K562 (cell line): ENCODE results near the gene OMP. TPM values are rescaled to one million over a fixed set of nuclear protein-coding genes. Genes with fewer than 3 reads are reported as not detected.

Source experiments
- ARID1B ChIP-seq: fragments of 450-650 bp; IDR thresholded peaks from 2 replicates; pipeline ENCODE4 v1.6.1; 2016; ENCODE audit warnings: antibody characterized with exemption, mild to moderate bottlenecking, inconsistent platforms
- FOXA1 ChIP-seq: fragments of 450-650 bp; IDR thresholded peaks from 2 replicates; pipeline ENCODE4 v1.6.1; 2016; ENCODE audit warnings: mild to moderate bottlenecking, borderline replicate concordance
- GABPB1 ChIP-seq: sonication (generic); formaldehyde crosslinking; IDR thresholded peaks from 2 replicates; pipeline ENCODE4 v1.8.0; 2022; ENCODE audit warnings: mild to moderate bottlenecking, missing genetic modification reagents
- IRF9 ChIP-seq: fragments of 450-650 bp; IDR thresholded peaks from 2 replicates; pipeline ENCODE4 v1.6.1; 2016; ENCODE audit warnings: missing biosample characterization, missing genetic modification characterization
- KLF6 ChIP-seq: fragments of 250-450 bp; sonication (Bioruptor Pico); IDR thresholded peaks from 2 replicates; pipeline ENCODE4 v1.4.0; 2020; ENCODE audit warnings: mild to moderate bottlenecking, moderate library complexity, borderline replicate concordance
- NCOA6 ChIP-seq: fragments of 450-650 bp; IDR thresholded peaks from 2 replicates; pipeline ENCODE4 v1.6.1; 2017; ENCODE audit warnings: mild to moderate bottlenecking
- POLR2B ChIP-seq: fragments of 450-650 bp; IDR thresholded peaks from 2 replicates; pipeline ENCODE4 v1.6.1; 2018; ENCODE audit warnings: low read depth; ENCODE audit not compliant: partially characterized antibody
- POLR3A ChIP-seq: IDR thresholded peaks from 2 replicates; pipeline ENCODE4 v1.6.1; 2011; ENCODE audit warnings: borderline replicate concordance, mild to moderate bottlenecking, moderate library complexity; ENCODE audit not compliant: insufficient read length, insufficient read depth; ENCODE audit errors: extremely low read depth
- RREB1 ChIP-seq: fragments of 250-450 bp; sonication (Bioruptor Pico); IDR thresholded peaks from 2 replicates; pipeline ENCODE4 v1.4.0; 2020
- SMAD3 ChIP-seq: fragments of 450-650 bp; formaldehyde crosslinking; conservative IDR thresholded peaks from 2 replicates; pipeline ENCODE4 v1.4.0; 2020; ENCODE audit warnings: mild to moderate bottlenecking
- SOX6 ChIP-seq: fragments of 450-650 bp; IDR thresholded peaks from 2 replicates; pipeline ENCODE4 v1.6.1; 2014; ENCODE audit warnings: mild to moderate bottlenecking
- TAL1 ChIP-seq: fragments of 450-650 bp; IDR thresholded peaks from 2 replicates; pipeline ENCODE4 v1.6.1; 2016; ENCODE audit warnings: mild to moderate bottlenecking
- TEAD1 ChIP-seq, 2 experiments: fragments of 450-650 bp in 1 of 2; sonication (generic) in 1 of 2; formaldehyde crosslinking; IDR thresholded peaks; 2 replicates each; pipeline versions ENCODE4 v1.4.0 to v1.8.0; 2020 to 2022; ENCODE audit warnings: mild to moderate bottlenecking in 2 of 2, missing genetic modification reagents in 1 of 2
- TFAM ChIP-seq: fragments of 250-450 bp; sonication (Bioruptor Pico); conservative IDR thresholded peaks from 2 replicates; pipeline ENCODE4 v1.5.0; 2021; ENCODE audit warnings: mild to moderate bottlenecking, moderate library complexity
- XRCC3 ChIP-seq: fragments of 450-650 bp; IDR thresholded peaks from 2 replicates; pipeline ENCODE4 v1.6.1; 2017; ENCODE audit warnings: mild to moderate bottlenecking, moderate library complexity
- ZNF134 ChIP-seq: fragments of 250-450 bp; sonication (Bioruptor Pico); conservative IDR thresholded peaks from 2 replicates; pipeline ENCODE4 v1.4.0; 2020
- ZNF24 ChIP-seq: fragments of 450-650 bp; IDR thresholded peaks from 2 replicates; pipeline ENCODE4 v1.6.1; 2016
- ZNF444 ChIP-seq: fragments of 250-450 bp; sonication (Bioruptor Pico); IDR thresholded peaks from 2 replicates; pipeline ENCODE4 v1.4.0; 2020; ENCODE audit warnings: mild to moderate bottlenecking, moderate library complexity
- ZNF551 ChIP-seq: fragments of 250-450 bp; sonication (Bioruptor Pico); IDR thresholded peaks from 2 replicates; pipeline ENCODE4 v1.5.0; 2021; ENCODE audit warnings: mild to moderate bottlenecking, moderate library complexity
- polyA plus RNA-seq, 8 experiments: library from polyadenylated mRNA; depleted of rRNA in 4 of 8; stranded (reverse) in 5 of 8; unstranded in 3 of 8; fragments of >200 nt; fragmentation: Nextera tagmentation in 2 of 8; fragmentation: Illumina TruSeq in 1 of 8; extraction: Ambion mirVana in 2 of 8; extraction: Trizol in 1 of 8; gene quantifications; 2 replicates each; pipeline versions ENCODE4 v1.2.1 to v1.2.3, GENCODE V29; 2011 to 2014; ENCODE audit warnings: inconsistent platforms in 1 of 8, missing spikeins in 1 of 8
- total RNA-seq, 7 experiments: library from RNA; depleted of rRNA in 6 of 7; stranded (reverse); fragments of >200 nt in 6 of 7; fragmentation: Illumina TruSeq in 2 of 7; extraction: Trizol in 2 of 7; gene quantifications; 2 replicates each; pipeline versions ENCODE4 v1.2.1 to v1.2.3, GENCODE V29; 2011 to 2021; ENCODE audit warnings: low replicate concordance in 1 of 7
- TF ChIP-seq, protein P1 (sequence below): fragments of 250-450 bp; sonication (Bioruptor Pico); IDR thresholded peaks from 2 replicates; pipeline ENCODE4 v1.5.0; 2021; ENCODE audit warnings: mild to moderate bottlenecking, borderline replicate concordance

Gene OMP
- total and polyA plus RNA-seq, 9 of the 15 experiments (the other 6 are each of a cell fraction or from before 2014, with no cell fraction given): not detected

- peak; percentile 92; the same call in 1 of the 2 replicates for TF ChIP-seq RREB1 (CRISPR knock-in tag)
- TF ChIP-seq ARID1B: peak; percentile 69
- TF ChIP-seq XRCC3: no peak
- peak; percentile 53; the same call in 1 of the 2 replicates for TF ChIP-seq IRF9 (tag)
- TF ChIP-seq FOXA1: no peak
- TF ChIP-seq SOX6: peak; percentile 48; the same call in 1 of the 2 replicates
- no peak for TF ChIP-seq ZNF24
- TF ChIP-seq POLR3A: no peak
- peak in 1 of 2 experiments; percentile 81; a peak in 2 of 4 replicates for TF ChIP-seq TEAD1 (CRISPR knock-in tag; IDR thresholded peaks at IDR 0.05)
- no peak for TF ChIP-seq TFAM (CRISPR knock-in tag)
- TF ChIP-seq POLR2B: no peak
- TF ChIP-seq GABPB1: no peak
- peak; percentile 81; the same call in 1 of the 2 replicates for TF ChIP-seq SMAD3
- TF ChIP-seq TAL1: peak; percentile 45; the same call in 1 of the 2 replicates
- 0 out of 2 replicates have a peak, but pooled peaks have one; percentile 63 for TF ChIP-seq ZNF444 (CRISPR knock-in tag)
- peak; percentile 80; the same call in 1 of the 2 replicates for TF ChIP-seq KLF6 (CRISPR knock-in tag)
- peak; percentile 58; the same call in 1 of the 2 replicates for TF ChIP-seq ZNF551
- peak; percentile 65 for TF ChIP-seq ZNF134 (CRISPR knock-in tag)
- TF ChIP-seq NCOA6: no peak
- TF ChIP-seq, protein P1, sequence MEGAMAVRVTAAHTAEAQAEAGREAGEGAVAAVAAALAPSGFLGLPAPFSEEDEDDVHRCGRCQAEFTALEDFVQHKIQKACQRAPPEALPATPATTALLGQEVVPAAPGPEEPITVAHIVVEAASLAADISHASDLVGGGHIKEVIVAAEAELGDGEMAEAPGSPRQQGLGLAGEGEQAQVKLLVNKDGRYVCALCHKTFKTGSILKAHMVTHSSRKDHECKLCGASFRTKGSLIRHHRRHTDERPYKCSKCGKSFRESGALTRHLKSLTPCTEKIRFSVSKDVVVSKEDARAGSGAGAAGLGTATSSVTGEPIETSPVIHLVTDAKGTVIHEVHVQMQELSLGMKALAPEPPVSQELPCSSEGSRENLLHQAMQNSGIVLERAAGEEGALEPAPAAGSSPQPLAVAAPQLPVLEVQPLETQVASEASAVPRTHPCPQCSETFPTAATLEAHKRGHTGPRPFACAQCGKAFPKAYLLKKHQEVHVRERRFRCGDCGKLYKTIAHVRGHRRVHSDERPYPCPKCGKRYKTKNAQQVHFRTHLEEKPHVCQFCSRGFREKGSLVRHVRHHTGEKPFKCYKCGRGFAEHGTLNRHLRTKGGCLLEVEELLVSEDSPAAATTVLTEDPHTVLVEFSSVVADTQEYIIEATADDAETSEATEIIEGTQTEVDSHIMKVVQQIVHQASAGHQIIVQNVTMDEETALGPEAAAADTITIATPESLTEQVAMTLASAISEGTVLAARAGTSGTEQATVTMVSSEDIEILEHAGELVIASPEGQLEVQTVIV (CRISPR knock-in tag): 0 out of 2 replicates have a peak, but pooled peaks have one; percentile 10
These were observed 49.2 kb upstream of the OMP start (continued) for GRCh38 chr11:77053217-77054015.
